Epithelial cell of proximal tubule (primary cell): Measurements from ENCODE around the gene CASP9. TPM values are rescaled to one million over a fixed set of nuclear protein-coding genes. Genes with fewer than 3 reads are reported as not detected.

Experiments
- DNase-seq: peaks from one replicate; pipeline ENCODE4 v3.0.0-alpha.2; 2011; ENCODE audit warnings: low read depth
- H3K4me3 ChIP-seq: 2 replicates; pipeline ENCODE4 v1.5.1; 2011; ENCODE audit warnings: low read depth, mild to moderate bottlenecking, low read length
- total RNA-seq: library from RNA; depleted of rRNA; stranded (reverse); fragments of >200 nt; gene quantifications from 2 replicates; pipeline ENCODE4 v1.2.3, GENCODE V29; 2015
- TF ChIP-seq, protein P1 (sequence below): conservative IDR thresholded peaks from 2 replicates; pipeline ENCODE4 v1.5.1; 2012; ENCODE audit warnings: low read depth, mild to moderate bottlenecking, low read length

Gene CASP9
- total RNA-seq, 1 donor from 2014 or later, result 24.2 TPM

DNA sequence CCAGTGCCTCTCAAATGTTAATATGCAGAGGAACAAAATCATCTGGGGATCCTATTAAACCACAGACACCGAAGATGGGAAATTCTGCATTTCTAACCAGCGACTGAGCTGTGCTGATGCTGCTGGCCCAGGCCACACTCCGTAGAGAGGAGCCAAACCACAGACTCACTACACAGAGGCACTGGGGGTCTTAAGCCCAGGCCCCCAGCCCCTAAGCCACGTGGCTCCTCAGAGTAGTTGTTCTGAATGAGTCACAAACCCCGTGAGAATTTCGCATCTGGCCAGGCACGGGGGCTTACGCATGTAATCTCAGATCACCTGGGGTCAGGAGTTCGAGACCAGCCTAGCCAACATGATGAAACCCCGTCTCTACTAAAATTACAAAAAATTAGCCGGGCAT is 70.3 kb downstream of the CASP9 start:
- TF ChIP-seq, protein P1, sequence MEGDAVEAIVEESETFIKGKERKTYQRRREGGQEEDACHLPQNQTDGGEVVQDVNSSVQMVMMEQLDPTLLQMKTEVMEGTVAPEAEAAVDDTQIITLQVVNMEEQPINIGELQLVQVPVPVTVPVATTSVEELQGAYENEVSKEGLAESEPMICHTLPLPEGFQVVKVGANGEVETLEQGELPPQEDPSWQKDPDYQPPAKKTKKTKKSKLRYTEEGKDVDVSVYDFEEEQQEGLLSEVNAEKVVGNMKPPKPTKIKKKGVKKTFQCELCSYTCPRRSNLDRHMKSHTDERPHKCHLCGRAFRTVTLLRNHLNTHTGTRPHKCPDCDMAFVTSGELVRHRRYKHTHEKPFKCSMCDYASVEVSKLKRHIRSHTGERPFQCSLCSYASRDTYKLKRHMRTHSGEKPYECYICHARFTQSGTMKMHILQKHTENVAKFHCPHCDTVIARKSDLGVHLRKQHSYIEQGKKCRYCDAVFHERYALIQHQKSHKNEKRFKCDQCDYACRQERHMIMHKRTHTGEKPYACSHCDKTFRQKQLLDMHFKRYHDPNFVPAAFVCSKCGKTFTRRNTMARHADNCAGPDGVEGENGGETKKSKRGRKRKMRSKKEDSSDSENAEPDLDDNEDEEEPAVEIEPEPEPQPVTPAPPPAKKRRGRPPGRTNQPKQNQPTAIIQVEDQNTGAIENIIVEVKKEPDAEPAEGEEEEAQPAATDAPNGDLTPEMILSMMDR, result no peak
- H3K4me3 ChIP-seq, result no peak overlapping the region
- DNase-seq, result no peak

- H3K4me3 ChIP-seq, result no peak overlapping the region
- DNase-seq, result no peak
- TF ChIP-seq, protein P1, result no peak
Measured at GRCh38 chr1:15452866-15453571, 71.0 kb downstream of the CASP9 start.

DNA sequence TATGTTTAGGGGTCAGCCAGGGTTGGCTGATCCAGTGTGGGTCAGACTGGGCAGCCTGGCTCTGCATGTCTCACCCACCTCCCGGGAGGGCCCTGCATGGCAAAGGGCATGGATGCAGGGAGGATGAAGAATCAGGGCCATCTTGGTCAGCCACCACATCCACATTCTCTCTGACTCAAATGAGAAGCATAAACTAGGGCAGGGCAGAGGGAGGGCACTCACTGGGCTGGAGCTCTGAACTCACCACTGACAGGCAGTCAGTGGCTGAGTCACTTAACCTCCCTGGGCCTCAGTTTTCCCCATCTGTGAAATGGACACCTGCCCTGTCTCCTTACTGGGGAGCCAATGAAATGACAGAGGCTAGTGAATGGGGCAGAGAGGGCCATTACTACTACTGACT is 71.8 kb downstream of the CASP9 start:
- TF ChIP-seq, protein P1, result no peak
- no peak overlapping the region for H3K4me3 ChIP-seq
- no peak for DNase-seq

- no peak for DNase-seq
- H3K4me3 ChIP-seq, result no peak overlapping the region
- TF ChIP-seq, protein P1, result no peak
Measured at GRCh38 chr1:15451014-15451722, 72.8 kb downstream of the CASP9 start.

GRCh38 chr1:15449567-15449966 is 74.4 kb downstream of the CASP9 start:
- DNase-seq, result no peak
- TF ChIP-seq, protein P1, result no peak
- no peak overlapping the region for H3K4me3 ChIP-seq

GRCh38 chr1:15448877-15449462 is 75.0 kb downstream of the CASP9 start:
- DNase-seq, result no peak
- H3K4me3 ChIP-seq, result no peak overlapping the region
- TF ChIP-seq, protein P1, result no peak
